Measurements from ENCODE around the gene CASZ1.

DNA sequence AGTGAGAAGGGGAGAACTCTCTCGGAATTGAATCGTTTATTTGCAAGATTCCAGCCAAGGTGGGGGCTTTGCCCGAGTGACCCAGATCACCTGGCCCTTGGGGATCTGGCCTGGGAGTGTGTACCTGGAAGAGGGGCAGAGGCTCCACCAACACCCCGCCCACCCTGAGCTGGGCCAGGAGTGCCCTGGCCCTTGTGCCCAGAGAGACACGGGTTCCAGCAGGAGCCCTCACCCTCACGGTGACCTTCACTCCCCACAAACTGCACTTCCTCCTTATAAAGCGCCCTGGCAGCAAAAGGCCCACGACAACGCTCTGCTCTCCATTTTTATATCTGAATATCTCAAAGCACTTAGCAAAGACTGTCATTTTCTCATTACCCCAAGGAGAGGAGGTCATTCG, 16.6 kb downstream of the CASZ1 start:
- TF ChIP-seq, protein P1, sequence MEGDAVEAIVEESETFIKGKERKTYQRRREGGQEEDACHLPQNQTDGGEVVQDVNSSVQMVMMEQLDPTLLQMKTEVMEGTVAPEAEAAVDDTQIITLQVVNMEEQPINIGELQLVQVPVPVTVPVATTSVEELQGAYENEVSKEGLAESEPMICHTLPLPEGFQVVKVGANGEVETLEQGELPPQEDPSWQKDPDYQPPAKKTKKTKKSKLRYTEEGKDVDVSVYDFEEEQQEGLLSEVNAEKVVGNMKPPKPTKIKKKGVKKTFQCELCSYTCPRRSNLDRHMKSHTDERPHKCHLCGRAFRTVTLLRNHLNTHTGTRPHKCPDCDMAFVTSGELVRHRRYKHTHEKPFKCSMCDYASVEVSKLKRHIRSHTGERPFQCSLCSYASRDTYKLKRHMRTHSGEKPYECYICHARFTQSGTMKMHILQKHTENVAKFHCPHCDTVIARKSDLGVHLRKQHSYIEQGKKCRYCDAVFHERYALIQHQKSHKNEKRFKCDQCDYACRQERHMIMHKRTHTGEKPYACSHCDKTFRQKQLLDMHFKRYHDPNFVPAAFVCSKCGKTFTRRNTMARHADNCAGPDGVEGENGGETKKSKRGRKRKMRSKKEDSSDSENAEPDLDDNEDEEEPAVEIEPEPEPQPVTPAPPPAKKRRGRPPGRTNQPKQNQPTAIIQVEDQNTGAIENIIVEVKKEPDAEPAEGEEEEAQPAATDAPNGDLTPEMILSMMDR (IDR thresholded peaks at IDR 0.05; ENCODE audit: poor library complexity) = no peak
- TF ChIP-seq EZH2phosphoT487 (IDR thresholded peaks at IDR 0.05; ENCODE audit: low read depth, severe bottlenecking, unreplicated experiment) = no peak

All from hepatocyte (in vitro differentiated cells).